Measurements from ENCODE around the gene ADGRB2. TPM values are rescaled to one million over a fixed set of nuclear protein-coding genes. Genes with fewer than 3 reads are reported as not detected.

Gene ADGRB2
- total RNA-seq, 1 experiment from 2014 or later, result 2.9 TPM

- intact Hi-C loops (cut with micrococcal nuclease; ENCODE audit: unreplicated experiment), result no loop called here
- no TSS peak for BruUV-seq (replicated peaks)
- H3K36me3 Mint-ChIP-seq (ENCODE audit: insufficient read depth, unreplicated experiment), result peaks cover 22% of the 10 kb centered on the region
- TF ChIP-seq, protein P1, sequence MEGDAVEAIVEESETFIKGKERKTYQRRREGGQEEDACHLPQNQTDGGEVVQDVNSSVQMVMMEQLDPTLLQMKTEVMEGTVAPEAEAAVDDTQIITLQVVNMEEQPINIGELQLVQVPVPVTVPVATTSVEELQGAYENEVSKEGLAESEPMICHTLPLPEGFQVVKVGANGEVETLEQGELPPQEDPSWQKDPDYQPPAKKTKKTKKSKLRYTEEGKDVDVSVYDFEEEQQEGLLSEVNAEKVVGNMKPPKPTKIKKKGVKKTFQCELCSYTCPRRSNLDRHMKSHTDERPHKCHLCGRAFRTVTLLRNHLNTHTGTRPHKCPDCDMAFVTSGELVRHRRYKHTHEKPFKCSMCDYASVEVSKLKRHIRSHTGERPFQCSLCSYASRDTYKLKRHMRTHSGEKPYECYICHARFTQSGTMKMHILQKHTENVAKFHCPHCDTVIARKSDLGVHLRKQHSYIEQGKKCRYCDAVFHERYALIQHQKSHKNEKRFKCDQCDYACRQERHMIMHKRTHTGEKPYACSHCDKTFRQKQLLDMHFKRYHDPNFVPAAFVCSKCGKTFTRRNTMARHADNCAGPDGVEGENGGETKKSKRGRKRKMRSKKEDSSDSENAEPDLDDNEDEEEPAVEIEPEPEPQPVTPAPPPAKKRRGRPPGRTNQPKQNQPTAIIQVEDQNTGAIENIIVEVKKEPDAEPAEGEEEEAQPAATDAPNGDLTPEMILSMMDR (IDR thresholded peaks at IDR 0.05; ENCODE audit: unreplicated experiment), result no peak
- no peak overlapping the region for H3K4me3 Mint-ChIP-seq (ENCODE audit: low read depth, unreplicated experiment)
- H3K9me3 Mint-ChIP-seq (ENCODE audit: low read depth, unreplicated experiment), result no peaks in the 10 kb centered on the region
- no peak for DNase-seq
- no peak overlapping the region for H3K27ac Mint-ChIP-seq (ENCODE audit: unreplicated experiment)
- peaks cover 10% of the 10 kb centered on the region for H3K4me1 Mint-ChIP-seq (ENCODE audit: low read depth, unreplicated experiment)
- CTCF ChIA-PET, result interaction anchor here (1.0 kb wide), 1 partner anchor 287 kb away, joined by 3 read pairs; no protein-coding TSS in a partner anchor
- peaks cover 10% of the 10 kb centered on the region for H3K27me3 Mint-ChIP-seq (ENCODE audit: unreplicated experiment)
Observed at GRCh38 chr1:31785947-31786290, 21.8 kb upstream of the ADGRB2 start.

DNA sequence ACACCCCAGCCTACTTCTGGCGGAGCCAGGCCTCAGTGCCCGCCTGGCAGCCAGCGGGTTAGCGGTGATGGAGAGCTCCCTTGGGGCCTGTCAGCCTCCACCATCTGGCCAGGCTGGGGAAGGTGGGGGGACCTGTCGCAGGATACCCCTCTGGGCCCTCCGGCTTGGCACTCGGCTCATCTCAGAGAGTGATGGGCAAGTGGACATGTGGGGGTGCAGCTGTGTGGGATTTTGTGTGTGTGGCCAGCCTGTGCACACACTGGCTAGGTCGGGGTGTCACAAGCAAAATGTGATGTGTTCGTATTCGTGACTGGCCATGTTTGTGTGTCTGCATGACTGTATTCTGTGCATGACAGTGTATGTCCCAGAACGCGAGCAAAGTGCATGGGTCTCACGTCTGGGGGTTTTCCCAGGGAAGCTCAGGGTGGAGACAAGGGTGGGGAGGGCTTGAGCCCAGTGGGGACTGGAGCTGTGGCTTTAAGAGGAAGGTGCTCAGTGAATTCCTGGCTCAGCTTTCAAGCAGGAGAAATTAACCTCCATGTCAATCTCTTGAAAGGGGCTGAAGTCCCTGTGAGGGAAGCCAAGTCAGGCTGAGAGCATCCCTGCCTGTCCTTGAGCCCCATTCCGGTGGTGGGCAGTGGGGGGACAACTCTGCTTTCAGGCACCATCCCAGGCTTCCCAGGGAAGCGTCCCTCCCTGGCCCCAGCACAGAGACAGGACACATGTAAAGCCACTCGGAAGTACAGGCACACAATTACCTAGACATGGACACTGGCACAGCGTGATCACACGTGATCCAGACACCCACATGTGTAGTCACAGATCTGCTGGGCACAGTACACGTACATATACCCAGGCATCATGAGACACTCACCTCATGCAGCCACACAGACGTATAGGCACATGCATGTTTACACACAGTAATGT lies 21.1 kb upstream of the ADGRB2 start:
- H3K4me1 Mint-ChIP-seq (ENCODE audit: low read depth, unreplicated experiment), result peaks cover 10% of the 10 kb centered on the region
- H3K4me3 Mint-ChIP-seq (ENCODE audit: low read depth, unreplicated experiment), result no peak overlapping the region
- BruUV-seq (replicated peaks), result no TSS peak
- peaks cover 10% of the 10 kb centered on the region for H3K27me3 Mint-ChIP-seq (ENCODE audit: unreplicated experiment)
- H3K27ac Mint-ChIP-seq (ENCODE audit: unreplicated experiment), result no peak overlapping the region
- H3K36me3 Mint-ChIP-seq (ENCODE audit: insufficient read depth, unreplicated experiment), result peaks cover 22% of the 10 kb centered on the region
- TF ChIP-seq, protein P1 (IDR thresholded peaks at IDR 0.05; ENCODE audit: unreplicated experiment), result no peak
- intact Hi-C loops (cut with micrococcal nuclease; ENCODE audit: unreplicated experiment), result no loop called here
- no peaks in the 10 kb centered on the region for H3K9me3 Mint-ChIP-seq (ENCODE audit: low read depth, unreplicated experiment)
- no peak for DNase-seq
- CTCF ChIA-PET, result interaction anchor here (1.0 kb wide), 1 partner anchor 288 kb away, joined by 3 read pairs; no protein-coding TSS in a partner anchor

DNA sequence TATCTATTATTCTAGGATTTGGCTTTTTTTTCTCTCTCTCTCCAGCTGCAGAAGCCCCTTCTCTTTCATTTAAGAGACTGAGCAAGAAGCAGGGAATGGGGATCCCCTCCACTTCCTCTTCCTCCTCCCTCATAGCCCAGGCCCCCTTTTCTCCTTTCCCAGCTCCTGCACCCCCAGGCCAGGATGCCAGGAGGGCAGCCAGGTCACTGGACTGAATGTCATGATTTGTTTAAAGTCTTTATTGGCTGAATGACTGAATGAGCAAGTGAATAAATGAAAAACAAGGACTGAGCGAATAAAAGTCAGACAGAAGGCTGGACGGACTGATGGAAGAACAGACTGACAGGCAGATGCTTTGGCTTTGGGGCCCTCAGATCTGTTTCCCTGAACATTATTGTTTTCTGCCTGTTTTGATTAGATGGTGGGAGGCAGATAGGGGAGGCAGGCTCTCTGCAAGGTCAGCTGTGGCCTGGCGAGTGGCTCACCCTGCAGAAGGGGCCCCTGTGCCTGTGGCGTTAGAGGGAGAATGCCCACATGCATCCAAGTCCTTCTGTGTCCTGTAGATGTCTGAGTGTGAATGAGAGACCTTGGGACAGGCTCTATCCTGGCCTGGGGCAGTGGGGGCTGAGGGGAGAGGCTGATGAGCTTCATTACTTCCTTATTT lies 20.3 kb upstream of the ADGRB2 start:
- H3K27ac Mint-ChIP-seq (ENCODE audit: unreplicated experiment), result no peak overlapping the region

DNA sequence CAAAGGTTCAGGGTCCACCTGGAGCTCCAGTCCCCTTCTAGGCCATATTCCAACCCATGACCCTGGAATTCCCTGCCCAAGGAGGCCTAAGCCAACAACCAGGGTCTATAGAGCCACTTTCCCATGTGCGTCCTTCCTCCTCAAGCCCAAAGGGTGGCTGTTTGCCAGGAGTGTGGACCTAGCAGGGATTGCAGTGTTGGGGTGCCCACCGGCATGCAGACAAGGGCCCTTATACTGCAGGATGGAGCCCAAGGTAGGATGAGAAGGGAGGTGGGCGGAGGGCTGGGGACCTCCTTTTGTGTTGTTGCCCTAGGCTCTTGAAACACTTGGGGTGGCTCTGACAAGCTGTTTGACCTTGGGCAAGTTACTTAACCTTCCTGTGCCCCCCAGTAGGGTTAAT lies 19.7 kb upstream of the ADGRB2 start:
- H3K4me3 Mint-ChIP-seq (ENCODE audit: low read depth, unreplicated experiment), result no peak overlapping the region
- no peak for DNase-seq
- no peaks in the 10 kb centered on the region for H3K9me3 Mint-ChIP-seq (ENCODE audit: low read depth, unreplicated experiment)
- TF ChIP-seq, protein P1 (IDR thresholded peaks at IDR 0.05; ENCODE audit: unreplicated experiment), result no peak
- no TSS peak for BruUV-seq (replicated peaks)
- peaks cover 10% of the 10 kb centered on the region for H3K27me3 Mint-ChIP-seq (ENCODE audit: unreplicated experiment)
- intact Hi-C loops (cut with micrococcal nuclease; ENCODE audit: unreplicated experiment), result no loop called here
- H3K4me1 Mint-ChIP-seq (ENCODE audit: low read depth, unreplicated experiment), result peaks cover 10% of the 10 kb centered on the region
- peaks cover 14% of the 10 kb centered on the region for H3K36me3 Mint-ChIP-seq (ENCODE audit: insufficient read depth, unreplicated experiment)
- H3K27ac Mint-ChIP-seq (ENCODE audit: unreplicated experiment), result no peak overlapping the region
- CTCF ChIA-PET, result interaction anchor here (0.6 kb wide), 1 partner anchor 75 kb away, joined by 4 read pairs; no protein-coding TSS in a partner anchor

More for the DNA sequence above, 20.3 kb upstream of the ADGRB2 start:
- Mint-ChIP-seq H3K4me3 (ENCODE audit: low read depth, unreplicated experiment) (no peak overlapping the region), H3K4me1 (ENCODE audit: low read depth, unreplicated experiment) (peaks cover 10% of the 10 kb centered on the region), H3K9me3 (ENCODE audit: low read depth, unreplicated experiment) (no peaks in the 10 kb centered on the region), H3K27me3 (ENCODE audit: unreplicated experiment) (peaks cover 10% of the 10 kb centered on the region), H3K36me3 (ENCODE audit: insufficient read depth, unreplicated experiment) (peaks cover 20% of the 10 kb centered on the region)
- no peak for DNase-seq
- CTCF ChIA-PET, result interaction anchor here (0.6 to 1.0 kb wide), 2 partner anchors 75 to 289 kb away, joined by 3 to 4 read pairs; no protein-coding TSS in a partner anchor
- BruUV-seq (replicated peaks), result no TSS peak
- intact Hi-C loops (cut with micrococcal nuclease; ENCODE audit: unreplicated experiment), result no loop called here
- TF ChIP-seq, protein P1 (IDR thresholded peaks at IDR 0.05; ENCODE audit: unreplicated experiment), result no peak
